SK-N-SH treated with all-trans-retinoic acid at 6 μM for 48 hours (cell line): ENCODE measurements around the gene STIL.

Experiments used
- ATAC-seq: fragments of 200-7000 bp; cut with Tn5 transposase; 3 replicates; pipeline ENCODE4 v1.9.1; 2020; ENCODE audit warnings: mild to moderate bottlenecking, moderate library complexity
- ARNTL ChIP-seq: fragments of 450-650 bp; formaldehyde crosslinking; IDR thresholded peaks from 2 replicates; pipeline ENCODE4 v1.5.0; 2020; ENCODE audit warnings: low read depth, mild to moderate bottlenecking, moderate library complexity, borderline replicate concordance
- BACH2 ChIP-seq: fragments of 250-450 bp; sonication (Bioruptor Pico); IDR thresholded peaks from 2 replicates; pipeline ENCODE4 v1.9.0; 2021; ENCODE audit warnings: mild to moderate bottlenecking, borderline replicate concordance
- CREB5 ChIP-seq: fragments of 250-450 bp; sonication (Bioruptor Pico); IDR thresholded peaks from 2 replicates; pipeline ENCODE4 v1.5.1; 2020; ENCODE audit warnings: low read depth, mild to moderate bottlenecking, moderate library complexity
- CSDC2 ChIP-seq: fragments of 250-450 bp; sonication (Bioruptor Pico); IDR thresholded peaks from 2 replicates; pipeline ENCODE4 v1.5.0; 2020; ENCODE audit warnings: mild to moderate bottlenecking, moderate library complexity
- CSRNP3 ChIP-seq: fragments of 250-450 bp; sonication (Bioruptor Pico); IDR thresholded peaks from 2 replicates; pipeline ENCODE4 v1.5.1; 2021; ENCODE audit warnings: mild to moderate bottlenecking, moderate library complexity
- ESRRG ChIP-seq: fragments of 250-450 bp; sonication (Bioruptor Pico); IDR thresholded peaks from 2 replicates; pipeline ENCODE4 v1.6.1; 2021; ENCODE audit warnings: mild to moderate bottlenecking
- GLIS3 ChIP-seq: fragments of 250-450 bp; sonication (Bioruptor Pico); IDR thresholded peaks from 2 replicates; pipeline ENCODE4 v1.5.0; 2020; ENCODE audit warnings: mild to moderate bottlenecking, moderate library complexity
- ISL1 ChIP-seq: fragments of 250-450 bp; sonication (Bioruptor Pico); IDR thresholded peaks from 2 replicates; pipeline ENCODE4 v2.1.2; 2022; ENCODE audit warnings: mild to moderate bottlenecking, moderate library complexity
- OSR1 ChIP-seq: fragments of 250-450 bp; sonication (Bioruptor Pico); IDR thresholded peaks from 2 replicates; pipeline ENCODE4 v1.8.0; 2022; ENCODE audit warnings: moderate library complexity, mild to moderate bottlenecking, inconsistent platforms
- PATZ1 ChIP-seq: fragments of 250-450 bp; sonication (Bioruptor Pico); IDR thresholded peaks from 2 replicates; pipeline ENCODE4 v1.8.0; 2020; ENCODE audit warnings: mild to moderate bottlenecking, moderate library complexity, borderline replicate concordance
- POU6F1 ChIP-seq: fragments of 250-450 bp; sonication (Bioruptor Pico); IDR thresholded peaks from 2 replicates; pipeline ENCODE4 v1.8.0; 2021; ENCODE audit warnings: low read depth, mild to moderate bottlenecking, moderate library complexity, borderline replicate concordance
- PPARA ChIP-seq: fragments of 250-450 bp; sonication (Bioruptor Pico); IDR thresholded peaks from 2 replicates; pipeline ENCODE4 v1.5.0; 2020; ENCODE audit warnings: mild to moderate bottlenecking, borderline replicate concordance
- RARB ChIP-seq: fragments of 250-450 bp; sonication (Bioruptor Pico); IDR thresholded peaks from 2 replicates; pipeline ENCODE4 v1.8.0; 2021; ENCODE audit warnings: mild to moderate bottlenecking, moderate library complexity
- SNAI2 ChIP-seq: fragments of 250-450 bp; sonication (Bioruptor Pico); IDR thresholded peaks from 2 replicates; pipeline ENCODE4 v1.5.0; 2020; ENCODE audit warnings: mild to moderate bottlenecking, moderate library complexity
- TCF4 ChIP-seq: fragments of 250-450 bp; sonication (Bioruptor Pico); IDR thresholded peaks from 2 replicates; pipeline ENCODE4 v1.8.0; 2021; ENCODE audit warnings: mild to moderate bottlenecking, moderate library complexity, borderline replicate concordance
- TOX ChIP-seq: fragments of 250-450 bp; sonication (Bioruptor Pico); IDR thresholded peaks from 2 replicates; pipeline ENCODE4 v1.8.0; 2021; ENCODE audit warnings: mild to moderate bottlenecking, moderate library complexity, borderline replicate concordance
- TSHZ2 ChIP-seq: fragments of 250-450 bp; sonication (Bioruptor Pico); IDR thresholded peaks from 2 replicates; pipeline ENCODE4 v1.5.0; 2020; ENCODE audit warnings: mild to moderate bottlenecking, moderate library complexity
- ZC3H10 ChIP-seq: fragments of 250-450 bp; sonication (Bioruptor Pico); IDR thresholded peaks from 2 replicates; pipeline ENCODE4 v1.5.1; 2021; ENCODE audit warnings: mild to moderate bottlenecking, moderate library complexity
- ZFP3 ChIP-seq: fragments of 250-450 bp; sonication (Bioruptor Pico); IDR thresholded peaks from 2 replicates; pipeline ENCODE4 v1.5.0; 2020; ENCODE audit warnings: mild to moderate bottlenecking, moderate library complexity
- ZFP30 ChIP-seq: fragments of 450-650 bp; formaldehyde crosslinking; IDR thresholded peaks from 2 replicates; pipeline ENCODE4 v1.5.0; 2022; ENCODE audit warnings: mild to moderate bottlenecking, moderate library complexity
- ZNF70 ChIP-seq: fragments of 450-650 bp; formaldehyde crosslinking; IDR thresholded peaks from 2 replicates; pipeline ENCODE4 v1.5.0; 2020; ENCODE audit warnings: mild to moderate bottlenecking, moderate library complexity
- ZNF8 ChIP-seq: fragments of 450-650 bp; formaldehyde crosslinking; IDR thresholded peaks from 2 replicates; pipeline ENCODE4 v1.5.0; 2020; ENCODE audit warnings: mild to moderate bottlenecking, moderate library complexity

STIL gene

GRCh38 chr1:47351305-47351704 is 37.4 kb upstream of the STIL start:
- no peak; the same call in 2 of the 3 replicates for ATAC-seq

GRCh38 chr1:47348246-47348645 is 34.3 kb upstream of the STIL start:
- no peak for ATAC-seq
- TF ChIP-seq ESRRG (no peak), ARNTL (CRISPR knock-in tag) (no peak), RARB (CRISPR knock-in tag) (no peak), ISL1 (CRISPR knock-in tag) (no peak), CSRNP3 (no peak), PATZ1 (CRISPR knock-in tag) (no peak), ZFP3 (CRISPR knock-in tag) (no peak), TCF4 (CRISPR knock-in tag) (no peak), PPARA (no peak), POU6F1 (CRISPR knock-in tag) (no peak), TOX (CRISPR knock-in tag) (no peak), ZNF70 (CRISPR knock-in tag) (no peak), TSHZ2 (CRISPR knock-in tag) (no peak), ZFP30 (no peak), ZNF8 (CRISPR knock-in tag) (no peak), ZC3H10 (no peak), OSR1 (CRISPR knock-in tag) (no peak)

More at GRCh38 chr1:47351305-47351704, 37.4 kb upstream of the STIL start:
- TF ChIP-seq PPARA = no peak
- no peak for TF ChIP-seq TCF4 (CRISPR knock-in tag)
- TF ChIP-seq ISL1 (CRISPR knock-in tag) = no peak
- no peak for TF ChIP-seq ARNTL (CRISPR knock-in tag)
- no peak for TF ChIP-seq CREB5 (CRISPR knock-in tag)
- no peak for TF ChIP-seq BACH2 (CRISPR knock-in tag)
- no peak for TF ChIP-seq ZFP3 (CRISPR knock-in tag)
- no peak for TF ChIP-seq GLIS3 (CRISPR knock-in tag)
- TF ChIP-seq CSDC2 (CRISPR knock-in tag) = no peak
- TF ChIP-seq PATZ1 (CRISPR knock-in tag) = no peak
- TF ChIP-seq SNAI2 (CRISPR knock-in tag) = no peak
- TF ChIP-seq TOX (CRISPR knock-in tag) = no peak
- TF ChIP-seq POU6F1 (CRISPR knock-in tag) = no peak
- TF ChIP-seq OSR1 (CRISPR knock-in tag) = no peak
- TF ChIP-seq ZFP30 = no peak
